Stimulated activated CD4-positive, alpha-beta T cell treated with anti-CD3 and anti-CD28 coated beads, Interleukin-4, amount 100 ng/mL, for 1 hour (primary cell): Measurements from ENCODE around the gene HMGCLL1.

Experiments
- DNase-seq: peaks from one replicate; pipeline ENCODE4 v3.0.0-alpha.2; 2020

The HMGCLL1 gene

DNA sequence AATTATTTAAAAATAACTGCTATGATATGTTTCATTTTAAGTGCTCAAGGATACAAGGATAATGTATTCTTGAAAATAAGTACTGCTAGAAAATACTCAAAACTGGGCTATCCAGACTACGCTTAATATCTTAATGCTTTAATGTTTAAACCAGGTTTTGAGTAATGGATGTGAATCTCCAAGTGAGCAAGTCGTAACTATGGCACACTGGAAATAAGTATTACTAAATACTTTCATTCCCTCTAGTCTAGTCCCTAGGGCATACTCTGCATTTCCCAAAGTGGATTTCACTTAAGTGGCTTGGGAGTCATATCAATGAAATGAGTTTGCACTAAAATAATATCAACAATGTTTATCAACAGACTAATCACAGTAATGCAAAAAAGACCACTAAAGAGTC is 48.1 kb downstream of the HMGCLL1 start:
- DNase-seq = no peak

DNA sequence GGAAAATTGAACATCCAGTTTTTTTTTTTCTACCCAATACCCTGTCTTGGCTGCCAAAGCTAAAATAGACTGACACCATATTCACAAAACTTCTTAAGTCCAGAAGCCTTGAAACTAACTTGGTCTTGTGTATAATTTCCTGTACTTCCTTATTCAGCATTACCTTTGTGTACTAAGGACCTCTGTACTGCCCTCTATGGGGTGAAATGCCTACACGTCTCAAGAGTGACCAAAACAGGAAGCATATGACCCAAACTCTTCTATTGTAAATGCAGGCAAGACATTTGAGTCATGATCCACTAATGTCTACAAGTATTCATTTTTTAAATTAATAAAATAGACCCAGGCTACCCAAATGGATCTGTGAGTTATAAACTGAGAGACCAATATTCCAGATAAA is 50.4 kb downstream of the HMGCLL1 start:
- no peak for DNase-seq

DNA sequence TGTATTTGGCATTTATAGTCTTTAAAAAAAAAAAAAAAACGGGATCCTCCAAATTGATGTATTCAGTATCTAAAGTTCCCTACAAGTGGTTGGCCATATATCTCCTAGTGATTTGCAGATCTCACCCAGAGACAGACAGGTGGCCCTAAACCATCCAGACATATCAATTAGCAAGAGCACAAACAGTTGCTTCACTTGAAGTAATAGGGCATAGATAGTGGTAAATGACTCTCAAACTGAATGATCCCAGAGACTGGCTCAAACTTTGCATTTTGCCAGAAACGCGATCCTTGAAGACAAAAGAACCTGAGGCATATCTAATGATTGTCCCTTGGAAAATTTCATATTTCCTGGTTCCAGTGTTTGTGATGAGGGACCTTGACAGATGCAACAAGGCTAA is 54.6 kb downstream of the HMGCLL1 start:
- DNase-seq = no peak

DNA sequence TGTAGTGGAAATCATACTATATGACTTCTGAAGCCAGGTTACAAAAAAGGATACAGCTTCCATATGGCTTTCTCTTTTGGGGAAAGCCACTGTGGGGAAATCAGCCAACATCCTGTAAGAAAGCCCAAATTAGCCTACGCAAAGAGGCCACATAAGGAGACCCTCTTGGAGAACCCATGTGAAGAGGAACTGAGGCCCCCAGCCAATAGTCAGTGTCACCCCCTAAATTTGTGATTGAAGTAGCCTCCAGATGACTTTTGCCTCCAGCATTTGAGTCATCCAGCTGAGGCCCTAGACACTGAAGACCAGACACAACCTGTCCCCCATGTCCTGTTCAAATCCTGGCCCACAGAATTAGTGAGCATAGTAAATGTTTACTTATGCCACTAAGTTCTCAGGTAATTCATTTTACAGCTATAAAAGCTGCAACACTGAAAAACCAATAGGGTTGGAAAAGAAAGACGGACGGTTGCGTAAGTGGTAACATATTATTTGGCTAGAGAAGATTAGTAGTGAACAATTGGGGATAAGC is 60.4 kb downstream of the HMGCLL1 start:
- no peak for DNase-seq

DNA sequence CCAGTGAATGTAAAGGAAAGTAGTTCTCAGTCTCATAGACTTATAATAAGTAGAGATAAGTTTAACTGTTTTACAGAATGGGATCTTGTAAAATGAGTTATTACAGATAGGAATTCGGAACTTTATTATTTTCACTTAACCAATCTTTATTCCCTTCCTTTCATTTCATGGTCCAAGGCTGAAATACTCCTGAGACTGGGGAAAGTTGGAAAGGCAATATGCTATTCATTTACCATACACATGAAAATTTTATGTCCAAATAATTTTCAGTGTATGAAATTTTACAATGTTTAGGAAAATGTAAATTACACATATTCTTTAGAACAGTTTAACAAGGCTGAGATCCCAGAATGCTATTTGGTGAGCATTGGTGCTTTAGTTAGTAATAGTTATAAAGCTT is 62.3 kb downstream of the HMGCLL1 start:
- DNase-seq = no peak

DNA sequence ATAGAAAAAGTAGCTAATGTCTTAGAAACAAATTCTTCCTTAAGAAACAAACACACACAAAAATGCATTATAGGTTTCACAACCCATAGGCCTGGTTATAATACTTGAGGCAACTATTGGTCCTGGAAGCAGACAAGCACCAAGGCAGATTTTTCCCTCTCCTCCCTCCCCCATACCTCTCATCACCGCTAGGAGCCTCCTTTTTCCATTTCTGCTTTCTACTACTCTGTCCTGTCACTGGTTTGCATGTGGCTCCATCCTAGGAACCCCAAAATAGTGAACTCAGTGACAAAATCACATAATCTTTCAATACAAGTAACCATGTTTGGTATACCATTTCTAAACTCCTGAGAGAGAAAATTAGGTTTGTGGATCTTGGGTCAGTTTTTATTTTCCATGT is 66.1 kb downstream of the HMGCLL1 start:
- DNase-seq = no peak

DNA sequence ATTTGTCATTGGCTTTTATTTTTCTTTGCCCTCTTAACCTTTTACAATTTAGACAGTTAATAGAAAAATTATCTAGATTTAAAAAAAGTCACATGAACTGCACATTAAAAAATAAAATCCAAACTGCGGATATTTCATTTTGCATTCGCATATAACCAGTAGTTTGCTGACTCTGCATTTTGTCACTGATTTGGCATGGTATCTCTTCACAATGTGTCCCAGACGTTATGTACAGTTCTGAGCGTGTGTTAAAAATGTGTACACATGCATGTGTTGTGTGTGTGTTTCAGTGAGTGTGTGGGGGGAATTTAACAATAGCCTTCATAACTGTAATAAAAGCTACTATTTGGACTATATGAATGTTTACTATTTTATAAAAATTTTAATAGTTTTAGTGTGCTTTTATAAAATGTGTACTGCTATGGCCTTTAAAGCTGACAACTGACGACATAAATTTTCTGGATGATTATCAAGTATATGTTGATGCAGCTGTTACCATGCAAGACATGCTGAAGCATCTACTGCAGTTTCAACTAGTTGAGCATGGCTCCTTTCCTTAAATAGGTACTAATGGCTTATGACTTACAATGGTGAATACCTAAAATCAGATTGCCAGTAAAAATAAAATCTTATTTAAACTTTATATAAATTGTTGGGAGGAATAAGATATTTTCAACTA is 67.7 kb downstream of the HMGCLL1 start:
- no peak for DNase-seq

DNA sequence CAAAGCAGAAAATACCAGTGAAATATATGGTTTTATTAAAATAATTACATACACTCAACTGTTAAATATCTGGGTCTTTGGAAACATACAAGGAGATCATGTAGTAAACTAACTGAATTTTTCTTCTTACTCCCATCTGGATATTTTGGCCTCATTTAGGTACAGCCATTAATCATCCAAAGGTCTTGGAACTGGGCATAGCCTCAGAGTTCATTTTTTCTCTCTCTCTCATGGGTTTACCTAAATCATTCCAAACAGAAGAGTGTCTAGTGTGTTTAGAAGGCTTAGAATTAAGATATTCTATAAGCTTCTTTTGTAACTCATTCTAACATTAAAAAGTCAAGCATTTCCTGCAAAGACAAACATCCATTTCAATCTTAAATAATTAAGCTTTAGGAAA is 79.4 kb downstream of the HMGCLL1 start:
- no peak for DNase-seq

DNA sequence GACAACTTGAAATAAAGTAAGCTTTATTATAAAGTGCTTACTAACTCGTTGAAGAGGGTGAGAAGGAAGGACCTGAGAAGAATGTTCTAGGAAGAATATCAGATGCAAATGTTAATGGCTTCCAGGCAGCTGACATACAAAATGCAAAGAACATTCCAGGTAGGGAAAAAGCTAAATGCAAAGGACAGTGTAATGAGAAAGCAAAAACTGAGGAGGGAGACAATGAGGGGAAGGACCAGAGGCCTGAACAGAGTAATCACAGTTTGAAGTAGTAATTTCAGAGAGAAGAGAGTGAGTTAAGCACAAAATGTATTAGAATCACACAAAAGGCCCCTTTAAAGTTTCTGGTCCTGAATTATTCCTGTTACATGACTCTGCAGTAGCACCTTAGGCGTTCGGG is 81.3 kb downstream of the HMGCLL1 start:
- DNase-seq = no peak

DNA sequence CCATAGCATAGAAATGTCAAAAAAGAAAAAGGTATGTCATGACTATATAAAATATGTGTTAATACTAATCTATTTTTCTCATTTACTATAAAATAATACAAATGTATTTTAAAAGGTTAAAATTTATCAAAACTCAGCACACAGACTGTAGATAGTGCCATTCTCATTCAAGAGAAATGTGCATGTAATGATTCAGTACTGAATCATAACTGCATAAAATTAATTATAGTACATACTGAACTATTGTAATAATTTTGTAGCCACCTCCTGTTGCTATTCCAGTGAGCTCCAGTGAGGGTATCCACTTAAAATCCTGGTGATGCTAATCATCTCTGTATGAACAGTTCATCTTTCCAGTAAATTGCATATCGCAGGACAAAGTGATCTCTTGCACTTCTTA is 82.8 kb downstream of the HMGCLL1 start:
- no peak for DNase-seq

DNA sequence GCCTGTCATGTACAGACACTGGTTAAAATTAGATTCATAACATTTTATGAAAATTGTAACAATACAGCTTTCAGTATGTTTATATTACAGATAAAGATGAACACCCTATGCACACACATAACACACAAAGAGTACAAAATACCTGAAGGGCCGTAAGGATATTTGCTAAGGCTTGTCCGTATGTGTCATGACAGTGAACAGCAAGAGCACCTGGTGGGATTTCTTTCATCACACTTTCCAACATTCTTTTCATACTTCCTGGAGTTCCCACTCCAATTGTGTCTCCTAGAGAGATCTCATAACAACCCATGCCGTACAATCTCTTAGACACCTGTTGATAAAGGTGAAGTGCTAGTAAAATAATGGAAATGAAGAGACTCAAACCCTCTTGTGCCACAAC is 83.7 kb downstream of the HMGCLL1 start:
- DNase-seq = no peak

DNA sequence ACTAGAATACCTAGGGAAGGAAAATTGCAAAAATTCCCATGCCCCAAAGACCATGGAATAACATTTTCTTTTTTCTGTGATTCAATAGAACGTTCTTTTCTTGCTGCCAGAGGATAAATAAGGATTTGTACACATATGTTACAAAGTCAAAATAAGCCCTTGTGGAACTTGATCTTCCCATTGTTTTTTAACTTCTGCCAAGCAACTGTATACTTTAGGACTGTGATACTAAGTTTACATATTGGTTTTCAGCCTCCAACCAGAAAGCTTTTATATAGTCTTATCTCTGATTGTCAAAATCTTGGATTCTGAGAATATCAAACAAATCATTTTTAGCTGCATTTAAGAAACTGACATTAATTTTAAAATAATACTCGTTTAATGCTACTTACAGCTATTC is 84.6 kb downstream of the HMGCLL1 start:
- no peak for DNase-seq

DNA sequence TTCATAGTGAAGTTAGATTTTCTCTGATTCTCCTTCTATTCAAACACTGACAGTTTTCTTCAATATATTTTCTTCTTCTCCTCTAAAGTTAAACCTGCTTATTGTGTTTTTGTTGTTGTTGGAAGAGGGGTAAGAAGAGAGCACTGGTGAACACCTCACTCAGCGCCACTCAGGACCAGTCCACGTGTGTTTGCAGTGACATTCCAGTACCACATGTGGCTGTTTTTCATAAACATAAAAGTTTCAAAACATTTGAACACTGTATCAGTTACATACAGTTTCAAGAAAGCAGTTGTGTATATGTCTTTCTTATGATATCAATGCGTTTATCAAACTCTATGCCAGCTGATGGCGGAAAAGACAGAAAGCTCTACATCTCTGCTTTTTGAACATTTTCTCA is 86.7 kb downstream of the HMGCLL1 start:
- DNase-seq = no peak

DNA sequence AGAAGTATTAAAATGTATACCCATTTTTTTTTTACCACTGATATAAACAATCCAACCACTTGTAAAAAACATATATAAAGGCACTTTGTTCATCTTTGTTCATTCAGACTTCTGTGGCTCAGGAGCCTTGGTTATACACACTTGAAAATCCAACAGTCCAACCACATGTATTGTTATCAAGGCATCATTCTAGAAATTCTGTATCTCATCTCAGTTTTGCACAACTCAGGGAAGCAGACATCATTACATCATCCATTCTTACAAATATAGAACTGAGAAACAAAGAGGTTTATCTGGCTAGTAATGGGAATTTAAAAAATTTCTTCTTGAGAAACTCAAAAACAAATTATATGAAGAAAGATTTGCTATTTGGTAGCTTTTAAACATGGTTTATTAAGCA is 88.1 kb downstream of the HMGCLL1 start:
- DNase-seq = no peak

DNA sequence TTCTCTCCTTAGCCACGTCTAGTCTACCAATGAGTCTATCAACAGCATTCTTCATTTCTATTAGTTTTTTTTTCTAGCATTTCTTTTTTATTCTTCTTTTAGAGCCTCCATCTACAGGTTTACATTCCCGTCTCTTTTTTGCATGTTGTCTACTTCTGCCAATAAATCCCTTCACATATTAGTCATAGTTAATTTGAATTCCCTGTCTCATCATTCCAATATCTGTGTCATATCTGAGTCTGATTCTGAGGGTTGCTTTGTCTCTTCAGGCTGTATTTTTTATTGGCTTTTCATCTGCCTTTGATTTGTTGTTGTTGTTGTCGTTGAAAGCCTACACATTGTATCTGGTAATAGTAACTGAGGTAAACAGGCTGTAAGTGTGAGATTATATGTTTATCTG is 104.6 kb downstream of the HMGCLL1 start:
- no peak for DNase-seq

DNA sequence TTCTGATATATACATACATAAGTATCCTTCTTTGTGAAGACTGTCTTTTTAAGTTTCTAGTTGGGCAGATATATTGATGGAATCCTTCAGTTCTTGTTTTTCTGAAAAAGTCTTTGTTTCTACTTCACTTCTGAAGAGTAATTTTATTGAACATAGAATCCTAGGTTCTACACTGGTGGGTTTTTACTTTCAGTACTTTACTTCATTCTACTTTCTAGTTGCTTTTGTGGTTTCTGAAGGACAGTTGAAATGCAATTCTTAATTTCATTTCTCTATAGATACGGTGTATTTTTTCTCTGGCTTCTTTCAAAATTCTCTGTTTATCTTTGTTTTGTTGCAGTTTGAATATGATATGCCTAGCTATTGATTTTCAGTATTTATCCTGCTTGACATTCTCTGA is 105.3 kb downstream of the HMGCLL1 start:
- no peak for DNase-seq

DNA sequence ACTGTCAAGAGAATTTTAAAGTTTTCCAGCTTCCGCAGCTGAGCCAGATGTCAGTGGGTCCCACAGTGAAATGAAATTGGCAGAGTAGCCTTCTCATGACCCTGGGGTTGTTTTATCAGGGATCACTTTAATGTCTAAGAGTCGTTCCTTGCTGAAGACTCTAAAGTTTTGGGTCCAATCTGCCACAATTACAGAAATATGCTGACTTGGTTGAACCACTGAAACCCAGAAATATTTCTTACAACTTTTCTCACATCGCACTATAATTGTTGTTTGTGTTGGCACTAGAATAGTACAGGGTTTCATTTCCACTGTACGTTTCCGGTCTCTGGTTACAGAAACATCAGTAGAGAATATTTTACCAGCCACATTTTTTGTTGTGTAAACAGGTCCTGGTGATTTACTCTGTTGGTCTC is 109.0 kb downstream of the HMGCLL1 start:
- DNase-seq = no peak

DNA sequence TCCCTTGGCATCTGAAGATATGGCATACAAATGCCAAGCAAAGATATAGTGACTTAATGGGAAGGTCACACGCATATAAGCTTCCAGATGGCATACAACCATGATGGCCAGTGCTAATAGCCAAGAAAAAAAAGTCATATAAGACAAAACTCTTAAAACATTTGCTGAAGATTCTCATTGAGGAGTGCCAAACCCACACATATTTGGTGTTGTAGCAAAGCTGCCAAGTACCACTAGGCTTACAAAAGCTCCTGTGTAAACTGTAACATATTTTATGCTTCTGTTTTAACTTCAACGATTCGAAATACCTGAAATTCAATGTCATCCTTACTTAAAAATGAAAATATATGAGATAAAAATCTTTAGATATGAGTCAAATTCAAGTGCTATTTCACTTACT is 123.0 kb downstream of the HMGCLL1 start:
- no peak for DNase-seq

DNA sequence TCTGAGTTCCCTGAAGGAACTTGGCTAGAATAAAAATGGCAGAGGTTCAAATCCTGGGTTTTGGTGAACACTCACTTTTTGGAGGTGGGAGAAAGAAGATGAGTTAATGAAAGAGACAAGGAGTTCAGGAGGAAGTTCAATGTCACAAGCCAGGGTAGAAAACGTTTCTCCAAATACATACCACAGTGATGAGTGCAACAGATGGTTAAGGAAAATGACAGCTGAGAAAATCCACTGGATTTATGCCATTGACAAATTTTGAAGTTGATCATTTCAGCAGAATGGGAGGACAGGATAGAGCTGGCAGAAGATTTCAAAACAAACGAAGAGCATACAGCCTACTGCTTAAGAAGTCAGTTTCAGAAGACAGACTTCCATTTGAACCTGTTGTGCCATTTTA is 129.0 kb downstream of the HMGCLL1 start:
- DNase-seq = no peak

DNA sequence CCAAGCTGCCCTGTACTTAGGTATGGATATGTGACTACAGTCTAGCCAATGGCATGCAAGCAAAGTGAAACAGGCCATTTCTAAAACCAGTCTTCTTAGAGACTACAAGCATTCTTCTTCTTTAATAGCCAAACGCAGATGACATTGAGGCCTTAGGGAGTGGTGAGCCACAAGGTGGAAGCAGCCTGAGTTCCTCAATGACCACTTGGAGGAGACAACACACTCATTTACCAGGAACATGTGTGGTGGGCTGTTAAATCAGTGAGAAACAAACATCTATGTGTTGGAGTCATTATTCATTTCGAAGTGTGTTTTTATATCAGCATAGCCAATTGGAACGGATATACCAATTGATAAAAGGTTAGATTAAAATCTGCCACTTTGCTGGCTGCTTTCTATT is 129.8 kb downstream of the HMGCLL1 start:
- no peak for DNase-seq

DNA sequence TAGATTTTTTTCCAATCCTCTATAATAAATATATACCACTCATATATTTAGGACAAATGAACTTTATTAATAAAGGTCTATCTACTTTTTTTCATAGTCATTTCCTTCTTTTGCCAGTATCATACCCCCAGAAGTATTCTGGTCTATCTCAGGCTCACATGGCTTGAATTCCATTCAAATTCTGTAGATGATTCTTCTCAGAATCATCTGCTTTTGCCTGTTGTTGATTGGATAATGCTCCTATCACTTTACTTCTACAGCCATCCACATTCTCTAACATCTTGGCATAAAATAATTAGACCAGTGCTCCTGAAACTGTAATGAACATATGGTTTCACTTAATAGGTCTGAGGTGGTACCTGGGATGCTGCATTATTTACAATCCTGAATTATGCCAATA is 130.5 kb downstream of the HMGCLL1 start:
- DNase-seq = no peak

DNA sequence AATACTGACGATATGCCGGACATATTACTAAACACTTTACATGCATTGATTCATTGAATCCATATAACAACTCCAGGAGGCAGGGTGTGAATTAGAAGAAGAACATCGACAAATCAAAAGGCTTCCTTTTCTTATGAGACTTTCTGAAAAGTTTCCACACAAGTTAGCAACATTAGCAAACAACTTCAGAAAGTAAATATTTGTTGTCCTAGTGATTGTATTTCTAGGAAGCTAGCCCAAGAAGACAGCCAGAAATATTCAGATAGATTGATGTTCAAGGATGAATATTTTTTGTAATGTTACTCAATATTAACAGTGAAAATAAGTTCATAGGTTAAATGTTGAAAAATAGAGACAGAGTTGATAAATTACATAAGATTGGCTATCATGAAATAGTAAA is 131.1 kb downstream of the HMGCLL1 start:
- DNase-seq = no peak

DNA sequence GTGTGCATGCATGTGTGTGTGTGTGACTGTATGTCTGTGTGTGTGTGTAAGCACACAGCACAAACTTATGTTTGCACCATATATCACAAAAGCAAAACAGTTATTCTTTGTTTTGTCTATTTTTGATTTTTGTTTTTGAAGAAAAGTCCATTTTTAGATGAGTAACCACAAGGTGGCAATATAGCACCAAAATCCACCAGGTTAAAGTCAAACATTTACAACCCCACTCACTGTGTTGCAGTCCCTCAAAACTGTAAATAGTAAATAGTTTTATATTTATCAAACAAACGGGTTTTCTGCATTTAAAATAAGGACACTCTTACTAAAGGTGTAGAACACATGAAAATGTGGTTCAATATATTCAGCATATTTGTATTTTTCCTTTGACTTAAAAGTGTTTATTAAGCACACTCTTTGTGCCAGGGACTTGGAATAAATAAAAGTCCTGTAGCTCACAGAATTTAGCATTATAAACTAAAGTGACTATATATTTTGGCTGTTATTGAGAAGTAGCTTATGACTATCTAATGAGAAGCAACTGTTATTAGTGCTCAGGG is 133.3 kb downstream of the HMGCLL1 start:
- no peak for DNase-seq

DNA sequence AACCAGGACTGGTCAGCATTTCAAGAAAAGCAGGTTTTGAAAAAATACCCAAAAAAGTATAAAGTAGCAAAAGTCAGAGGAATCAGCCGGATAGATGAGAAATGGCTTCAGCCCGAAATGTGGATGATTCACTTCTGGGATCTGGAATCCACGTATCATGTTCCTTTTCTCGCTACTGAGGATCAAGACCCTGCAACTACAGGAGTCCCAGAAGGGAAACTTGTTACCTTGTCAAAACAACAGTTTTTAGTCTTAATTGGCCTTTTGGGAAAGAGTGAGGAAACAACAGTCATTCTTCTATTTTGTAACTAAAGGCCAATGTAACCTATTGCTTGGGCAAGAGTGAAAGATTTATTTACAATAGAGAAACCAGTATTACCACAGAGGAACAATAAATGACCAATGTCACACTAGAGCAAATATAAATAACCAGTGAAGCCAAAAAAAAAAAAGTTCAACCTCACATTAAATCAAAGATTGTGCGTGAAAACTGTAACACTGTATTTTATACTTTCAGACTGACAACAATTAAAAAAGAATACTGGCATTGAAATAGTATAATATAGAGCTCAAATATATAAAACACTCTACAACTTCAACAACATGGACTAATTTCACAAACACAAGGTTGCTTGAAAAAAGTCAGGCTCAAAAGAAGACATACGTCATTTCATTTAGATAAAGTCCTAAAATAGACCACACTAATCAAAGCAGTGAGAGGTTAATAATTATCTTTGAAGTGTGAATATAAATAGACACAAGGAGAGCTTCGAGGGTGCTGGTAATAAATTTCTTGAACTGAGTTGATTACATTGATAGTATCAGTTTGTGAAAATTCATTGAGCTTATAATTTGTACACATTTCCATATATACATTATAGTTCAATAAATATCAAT is 135.5 kb downstream of the HMGCLL1 start:
- no peak for DNase-seq
